GM21528 (cell line): ENCODE results near the gene GNL1.
"Not testable (repeated sequence)": the region's sequence is repeated elsewhere in the genome, so short reads cannot be mapped to it uniquely, and the experiment has no call there.

Source experiments
- ATAC-seq: cut with Tn5 transposase; IDR thresholded peaks from one replicate; pipeline ENCODE4 v1.9.1; 2021; ENCODE audit warnings: mild to moderate bottlenecking, moderate library complexity; ENCODE audit not compliant: unreplicated experiment, low FRiP score

The GNL1 gene

GRCh38 chr6:30556066-30556905 is at the start of gene GNL1:
GNL1 (minus strand) TSS chr6:30556489; CDS start chr6:30556203, 286 bp downstream.
- peak; percentile 75 for ATAC-seq

- no peak for ATAC-seq
Observed at GRCh38 chr6:30603961-30604360, 47.7 kb upstream of the GNL1 start.

GRCh38 chr6:30601815-30602641 is 45.7 kb upstream of the GNL1 start:
- ATAC-seq = no peak

GRCh38 chr6:30601436-30601814 is 45.1 kb upstream of the GNL1 start:
- ATAC-seq = no peak

GRCh38 chr6:30600451-30600961 is 44.2 kb upstream of the GNL1 start:
- ATAC-seq = no peak

GRCh38 chr6:30599625-30600324 is 43.5 kb upstream of the GNL1 start:
- ATAC-seq = no peak

- ATAC-seq = no peak
Observed at GRCh38 chr6:30598912-30599624, 42.8 kb upstream of the GNL1 start.

GRCh38 chr6:30597315-30598144 is 41.2 kb upstream of the GNL1 start:
- ATAC-seq = not testable (repeated sequence)

- ATAC-seq = no peak
Observed at GRCh38 chr6:30592287-30592686, 36.0 kb upstream of the GNL1 start.

- ATAC-seq = no peak
Observed at GRCh38 chr6:30591008-30591407, 34.7 kb upstream of the GNL1 start.

- no peak for ATAC-seq
Observed at GRCh38 chr6:30590509-30590908, 34.2 kb upstream of the GNL1 start.

GRCh38 chr6:30589754-30590358 is 33.6 kb upstream of the GNL1 start:
- ATAC-seq = no peak

- ATAC-seq = no peak
Observed at GRCh38 chr6:30583921-30584320, 27.6 kb upstream of the GNL1 start.

- ATAC-seq = no peak
Observed at GRCh38 chr6:30578051-30578450, 21.8 kb upstream of the GNL1 start.

GRCh38 chr6:30573113-30573512 is 16.8 kb upstream of the GNL1 start:
- no peak for ATAC-seq

- ATAC-seq = no peak
Observed at GRCh38 chr6:30572148-30572547, 15.9 kb upstream of the GNL1 start.

- ATAC-seq = no peak
Observed at GRCh38 chr6:30571762-30572082, 15.4 kb upstream of the GNL1 start.

- peak; percentile 89 for ATAC-seq
Observed at GRCh38 chr6:30571075-30571761, 14.9 kb upstream of the GNL1 start, which contains the start of gene ABCF1. ABCF1 (plus strand) TSS chr6:30571442; CDS start chr6:30571488, 46 bp downstream.
